ENCODE measurements around the gene SYF2.
"Not testable (repeated sequence)": the region's sequence is repeated elsewhere in the genome, so short reads cannot be mapped to it uniquely, and the experiment has no call there.

Gene SYF2

GRCh38 chr1:25245809-25246599 is 13.7 kb upstream of the SYF2 start:
- no peak for DNase-seq

GRCh38 chr1:25245393-25245792 is 13.1 kb upstream of the SYF2 start:
- no peak for DNase-seq

GRCh38 chr1:25243907-25244306 is 11.6 kb upstream of the SYF2 start:
- DNase-seq: no peak

- peak; percentile 65 for DNase-seq
Measured at GRCh38 chr1:25239681-25240541, 7.6 kb upstream of the SYF2 start.

GRCh38 chr1:25238046-25238445 is 5.7 kb upstream of the SYF2 start:
- no peak for DNase-seq

- DNase-seq: not testable (repeated sequence)
Measured at GRCh38 chr1:25236261-25236660, 4.0 kb upstream of the SYF2 start.

- DNase-seq: not testable (repeated sequence)
Measured at GRCh38 chr1:25235411-25235810, 3.1 kb upstream of the SYF2 start.

GRCh38 chr1:25232866-25233784 is 823 bp upstream of the SYF2 start:
- DNase-seq: no peak

GRCh38 chr1:25223471-25223870 is 8.8 kb downstream of the SYF2 start:
- DNase-seq: no peak

- DNase-seq: no peak
Measured at GRCh38 chr1:25222606-25223005, 9.7 kb downstream of the SYF2 start.

- DNase-seq: no peak
Measured at GRCh38 chr1:25220666-25221065, 11.6 kb downstream of the SYF2 start.

- no peak for DNase-seq
Measured at GRCh38 chr1:25219661-25220251, 12.5 kb downstream of the SYF2 start.

- DNase-seq: no peak
Measured at GRCh38 chr1:25217598-25218232, 14.6 kb downstream of the SYF2 start.

- no peak for DNase-seq
Measured at GRCh38 chr1:25217015-25217414, 15.3 kb downstream of the SYF2 start.

- DNase-seq: no peak
Measured at GRCh38 chr1:25216123-25216522, 16.2 kb downstream of the SYF2 start.

- DNase-seq: no peak
Measured at GRCh38 chr1:25212725-25213124, 19.6 kb downstream of the SYF2 start.

GRCh38 chr1:25210728-25211127 is 21.6 kb downstream of the SYF2 start:
- no peak for DNase-seq

GRCh38 chr1:25209516-25209915 is 22.8 kb downstream of the SYF2 start:
- DNase-seq: no peak

- DNase-seq: no peak
Measured at GRCh38 chr1:25208561-25209222, 23.6 kb downstream of the SYF2 start.

GRCh38 chr1:25208092-25208491 is 24.2 kb downstream of the SYF2 start:
- DNase-seq: no peak

GRCh38 chr1:25206201-25206600 is 26.1 kb downstream of the SYF2 start:
- DNase-seq: no peak

GRCh38 chr1:25205786-25206185 is 26.5 kb downstream of the SYF2 start:
- no peak for DNase-seq

All from NCI-H1048 (cell line).